Heart left ventricle (tissue), 13 donors: ENCODE measurements around the gene R3HDM2.

Experiments
- POLR2A ChIP-seq, 2 donors: fragments of 450-650 bp; IDR thresholded peaks; one replicate each; pipeline ENCODE4 v1.6.1; 2017; ENCODE audit warnings: antibody characterized with exemption in 2 of 2, mild to moderate bottlenecking in 2 of 2, moderate library complexity in 2 of 2
- TF ChIP-seq, protein P1 (sequence below), 12 donors: fragments of 200-600 bp; sonication (generic) in 4 of 12; IDR thresholded peaks; one replicate each; pipeline versions ENCODE4 v1.5.0 to v1.8.0; 2018 to 2022; ENCODE audit warnings: antibody characterized with exemption in 12 of 12, mild to moderate bottlenecking in 5 of 12
- donor health status: ischemic (EF 13 %, LVEDD 7.1; RV severe dilation, severe dysfunction).
- donor health status: DM: no; HTN: yes; CAD: no.
- donor health status: DM: no; HTN: no; CAD: no.
- donor health status: ischemic (EF 25% LVEDD 6.9; RV normal size, moderate dysfunction).
- donor health status: ischemic (EF 25% LVEDD 5.7; RV mildly dilated, moderate dysfunction).
- donor health status: ischemic (EF 35%, LVEDD 5.7; RV mildly dilated, moderate dysfunction).
- donor health status: nonischemic (EF 11% LVEDD 7.7; RV severe dilation, severe dysfunction).
- donor health status: DM: yes; HTN: yes; CAD: no.
- donor health status: PGD.
- donor health status: ischemic (EF 29% LVEDD 5.4; RV normal size, mild dysfunction).
- donor health status: nonischemic (EF 23%, LVEDD 6.1; RV moderate dilation, normal function).

- no peak for TF ChIP-seq POLR2A (IDR thresholded peaks at IDR 0.05)
- TF ChIP-seq, protein P1, sequence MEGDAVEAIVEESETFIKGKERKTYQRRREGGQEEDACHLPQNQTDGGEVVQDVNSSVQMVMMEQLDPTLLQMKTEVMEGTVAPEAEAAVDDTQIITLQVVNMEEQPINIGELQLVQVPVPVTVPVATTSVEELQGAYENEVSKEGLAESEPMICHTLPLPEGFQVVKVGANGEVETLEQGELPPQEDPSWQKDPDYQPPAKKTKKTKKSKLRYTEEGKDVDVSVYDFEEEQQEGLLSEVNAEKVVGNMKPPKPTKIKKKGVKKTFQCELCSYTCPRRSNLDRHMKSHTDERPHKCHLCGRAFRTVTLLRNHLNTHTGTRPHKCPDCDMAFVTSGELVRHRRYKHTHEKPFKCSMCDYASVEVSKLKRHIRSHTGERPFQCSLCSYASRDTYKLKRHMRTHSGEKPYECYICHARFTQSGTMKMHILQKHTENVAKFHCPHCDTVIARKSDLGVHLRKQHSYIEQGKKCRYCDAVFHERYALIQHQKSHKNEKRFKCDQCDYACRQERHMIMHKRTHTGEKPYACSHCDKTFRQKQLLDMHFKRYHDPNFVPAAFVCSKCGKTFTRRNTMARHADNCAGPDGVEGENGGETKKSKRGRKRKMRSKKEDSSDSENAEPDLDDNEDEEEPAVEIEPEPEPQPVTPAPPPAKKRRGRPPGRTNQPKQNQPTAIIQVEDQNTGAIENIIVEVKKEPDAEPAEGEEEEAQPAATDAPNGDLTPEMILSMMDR (IDR thresholded peaks at IDR 0.05): no peak
These were observed 33.7 kb upstream of the R3HDM2 start for GRCh38 chr12:57464569-57464968.
